ENCODE results near the gene UBE2QL1. TPM values are rescaled to one million over a fixed set of nuclear protein-coding genes. Genes with fewer than 3 reads are reported as not detected.

Gene UBE2QL1
- total and polyA plus RNA-seq, 2 of the 8 experiments (the other 6 are each of a cell fraction or from before 2014, with no cell fraction given): 0.43 to 0.65 TPM

GRCh38 chr5:6480133-6481051 lies 31.7 kb downstream of the UBE2QL1 start (continued):
- TF ChIP-seq CBX5 (IDR thresholded peaks at IDR 0.05; ENCODE audit: low read depth, low read length) (no peak), CTBP2 (IDR thresholded peaks at IDR 0.05; ENCODE audit: borderline replicate concordance, insufficient read depth, insufficient read length, low read length) (no peak)

Data from H1 (cell line).